LNCaP clone FGC (cell line): ENCODE results near the gene GFOD2.

Experiments
- DNase-seq: peaks from one replicate; pipeline ENCODE4 v3.0.0-alpha.2; 2011; ENCODE audit warnings: low read depth
- H3K4me3 ChIP-seq: 2 replicates; pipeline ENCODE4 v1.5.1; 2011; ENCODE audit warnings: mild to moderate bottlenecking, low read depth, low read length, control low read depth
- CTCF ChIP-seq: IDR thresholded peaks from 2 replicates; pipeline ENCODE4 v1.5.1; 2012; ENCODE audit warnings: mild to moderate bottlenecking; ENCODE audit not compliant: control insufficient read depth, insufficient read depth; ENCODE audit errors: extremely low read depth

GFOD2 gene

GRCh38 chr16:67663151-67663876 lies 55.8 kb downstream of the GFOD2 start:
- TF ChIP-seq CTCF: 0 out of 2 replicates have a peak, but pooled peaks have one; percentile 15
- H3K4me3 ChIP-seq: no peak overlapping the region
- no peak for DNase-seq

GRCh38 chr16:67662653-67663010 lies 56.5 kb downstream of the GFOD2 start:
- H3K4me3 ChIP-seq: no peak overlapping the region
- DNase-seq: no peak
- no peak for TF ChIP-seq CTCF

DNA sequence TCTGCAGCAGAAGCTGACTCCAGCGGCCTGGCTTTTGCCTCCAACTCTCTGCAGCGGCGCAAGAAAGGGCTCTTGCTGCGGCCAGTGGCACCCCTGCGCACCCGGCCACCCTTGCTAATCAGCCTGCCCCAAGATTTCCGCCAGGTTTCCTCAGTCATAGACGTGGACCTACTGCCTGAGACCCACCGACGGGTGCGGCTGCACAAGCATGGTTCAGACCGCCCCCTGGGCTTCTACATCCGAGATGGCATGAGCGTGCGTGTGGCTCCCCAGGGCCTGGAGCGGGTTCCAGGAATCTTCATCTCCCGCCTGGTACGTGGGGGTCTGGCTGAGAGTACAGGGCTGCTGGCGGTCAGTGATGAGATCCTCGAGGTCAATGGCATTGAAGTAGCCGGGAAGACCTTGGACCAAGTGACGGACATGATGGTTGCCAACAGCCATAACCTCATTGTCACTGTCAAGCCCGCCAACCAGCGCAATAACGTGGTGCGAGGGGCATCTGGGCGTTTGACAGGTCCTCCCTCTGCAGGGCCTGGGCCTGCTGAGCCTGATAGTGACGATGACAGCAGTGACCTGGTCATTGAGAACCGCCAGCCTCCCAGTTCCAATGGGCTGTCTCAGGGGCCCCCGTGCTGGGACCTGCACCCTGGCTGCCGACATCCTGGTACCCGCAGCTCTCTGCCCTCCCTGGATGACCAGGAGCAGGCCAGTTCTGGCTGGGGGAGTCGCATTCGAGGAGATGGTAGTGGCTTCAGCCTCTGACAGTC lies 57.0 kb downstream of the GFOD2 start:
- no peak for TF ChIP-seq CTCF

GRCh38 chr16:67661101-67661761 lies 57.9 kb downstream of the GFOD2 start:
- DNase-seq: peak; percentile 53
- H3K4me3 ChIP-seq: peak overlapping the region; percentile 57
- no peak for TF ChIP-seq CTCF

More for the DNA sequence above, 57.0 kb downstream of the GFOD2 start:
- peak overlapping the region; percentile 57 for H3K4me3 ChIP-seq
- DNase-seq: no peak

- H3K4me3 ChIP-seq: peak within 1 kb of the TSS; percentile 57
- TF ChIP-seq CTCF: no peak
- DNase-seq: peak; percentile 79
These were observed 58.5 kb downstream of the GFOD2 start, which contains the start of gene PARD6A for GRCh38 chr16:67660564-67661028. TSS of gene PARD6A (plus strand) at chr16:67660960. CDS start at chr16:67661039, 79 bp downstream.

DNA sequence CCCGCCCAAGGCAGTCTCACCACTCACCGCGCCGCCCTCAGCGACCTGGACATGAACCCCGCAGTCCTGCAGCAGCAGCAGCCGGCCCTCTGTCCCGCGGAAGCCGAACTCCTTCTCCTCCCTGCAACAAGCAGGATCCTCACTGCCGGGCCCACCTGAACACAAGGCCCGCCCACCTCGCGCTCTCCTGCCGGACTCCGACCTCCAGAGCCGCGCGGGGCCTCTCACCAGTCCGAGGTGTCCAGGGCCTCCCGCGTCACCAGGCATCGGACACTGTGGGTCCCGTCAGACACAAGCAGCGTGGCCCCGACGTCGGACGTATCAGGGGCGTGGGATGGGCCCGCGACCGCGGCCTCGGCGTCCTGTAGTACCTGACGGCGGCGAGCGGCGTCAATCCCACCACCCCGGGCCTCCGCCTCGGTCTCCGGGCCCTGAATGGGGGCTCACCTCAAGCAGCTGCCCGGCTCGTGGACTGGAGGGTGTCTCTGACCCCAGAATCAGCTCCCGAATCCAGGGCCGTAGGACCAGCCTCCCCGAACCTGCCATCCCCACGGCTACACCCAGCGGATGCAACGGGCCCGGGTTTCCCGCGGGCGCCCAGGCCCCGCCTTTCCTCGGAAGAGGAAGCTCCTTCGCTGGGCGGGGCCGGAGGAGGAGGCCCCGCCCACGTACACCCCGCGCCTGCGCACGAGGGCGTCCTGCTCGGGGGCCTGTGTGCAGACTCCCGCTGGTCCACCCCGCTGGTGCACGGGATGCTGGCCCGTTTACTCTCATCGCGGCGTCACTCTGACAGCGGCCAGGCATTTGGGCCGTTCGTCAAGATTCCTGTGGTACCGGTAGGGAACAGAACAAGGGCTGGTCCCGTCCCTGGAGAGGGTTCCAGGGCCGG lies 59.2 kb downstream of the GFOD2 start, which contains the start of gene ACD:
ACD (minus strand) TSS at position 586 of the 889 bp plus-strand sequence; CDS start at position 546, 40 bp downstream.
- H3K4me3 ChIP-seq: peak within 1 kb of the TSS; percentile 57
- peak; percentile 63 for DNase-seq
- TF ChIP-seq CTCF: no peak
